ENCODE measurements around the gene GPR25.

The GPR25 gene

DNA sequence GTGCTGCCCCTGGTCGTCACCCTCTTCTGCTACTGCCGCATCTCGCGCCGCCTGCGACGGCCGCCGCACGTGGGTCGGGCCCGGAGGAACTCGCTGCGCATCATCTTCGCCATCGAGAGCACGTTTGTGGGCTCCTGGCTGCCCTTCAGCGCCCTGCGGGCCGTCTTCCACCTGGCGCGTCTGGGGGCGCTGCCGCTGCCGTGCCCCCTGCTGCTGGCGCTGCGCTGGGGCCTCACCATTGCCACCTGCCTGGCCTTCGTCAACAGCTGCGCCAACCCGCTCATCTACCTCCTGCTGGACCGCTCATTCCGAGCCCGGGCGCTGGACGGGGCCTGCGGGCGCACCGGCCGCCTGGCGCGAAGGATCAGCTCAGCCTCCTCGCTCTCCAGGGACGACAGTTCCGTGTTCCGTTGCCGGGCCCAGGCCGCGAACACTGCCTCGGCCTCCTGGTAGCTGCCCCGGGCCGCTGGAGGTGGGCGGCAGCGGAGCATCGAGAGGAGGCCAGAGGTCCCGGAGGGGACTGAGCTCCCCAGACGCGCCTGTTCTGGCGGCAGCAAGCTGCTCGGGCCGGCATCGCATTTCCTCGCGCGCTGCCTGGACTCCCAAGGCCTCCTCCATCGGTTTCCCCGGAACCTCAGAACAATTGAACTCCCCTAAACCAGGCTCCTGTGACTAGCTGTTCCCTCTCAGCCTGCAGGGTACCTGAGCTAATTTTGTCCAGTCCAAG lies 1.1 kb downstream of the GPR25 start:
- DNase-seq: no peak

DNA sequence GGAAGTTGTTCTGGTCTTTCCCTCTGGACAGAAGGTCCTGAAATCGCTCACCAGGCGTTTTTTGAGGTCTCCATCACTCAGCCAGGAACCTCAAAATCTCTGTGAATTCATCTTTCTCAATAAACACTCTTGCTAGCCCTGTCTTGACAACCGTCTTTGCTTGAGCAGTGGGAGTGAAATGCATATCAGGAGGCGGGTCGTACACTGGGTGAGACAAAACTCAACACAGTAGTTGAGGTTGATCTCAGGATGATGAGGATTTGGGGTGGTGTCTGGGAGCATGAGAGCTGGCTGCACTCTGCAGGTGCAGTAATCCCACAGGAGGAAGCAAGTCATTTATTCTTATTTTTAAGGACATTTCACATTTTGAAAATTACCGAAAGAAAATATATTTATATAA lies 1.9 kb downstream of the GPR25 start:
- DNase-seq: no peak

DNA sequence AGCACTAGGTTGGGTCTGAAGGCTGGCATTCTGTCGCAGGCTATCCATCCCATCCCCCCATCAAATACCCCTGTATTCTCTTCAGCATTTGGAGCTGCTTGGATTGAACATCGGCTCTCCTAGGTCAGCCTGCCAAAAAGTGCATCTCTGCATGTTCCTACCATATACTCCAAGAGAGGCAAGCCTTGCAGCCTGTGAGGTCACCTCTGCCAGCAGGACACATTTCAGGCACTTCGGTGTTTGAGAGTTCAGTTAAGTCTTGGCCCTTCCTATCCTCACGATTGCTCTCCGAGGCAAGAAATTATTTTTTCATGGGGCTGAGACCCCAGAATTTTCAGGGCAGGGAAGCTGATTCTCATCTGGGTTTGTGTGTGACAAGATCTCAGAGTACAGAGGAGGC lies 2.6 kb downstream of the GPR25 start:
- no peak for DNase-seq

DNA sequence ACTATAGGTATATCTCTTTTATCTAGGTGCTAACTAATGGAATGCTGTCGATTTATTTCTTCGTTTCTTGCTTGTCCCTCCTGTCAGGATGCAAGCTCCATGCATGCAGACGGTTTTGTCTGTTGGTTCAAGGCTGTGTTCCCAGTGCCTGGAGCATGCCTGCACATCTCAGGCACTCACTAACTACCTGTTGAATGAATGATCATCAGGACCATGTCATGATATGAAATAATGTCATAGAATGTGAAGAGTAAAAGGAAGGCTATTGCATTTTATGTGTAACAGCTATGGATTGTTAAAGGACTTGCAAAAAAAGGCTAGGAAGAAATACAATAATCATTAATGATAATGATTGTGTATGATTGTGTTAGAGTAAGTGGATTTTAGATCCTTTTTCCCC lies 4.2 kb downstream of the GPR25 start:
- DNase-seq: no peak

DNA sequence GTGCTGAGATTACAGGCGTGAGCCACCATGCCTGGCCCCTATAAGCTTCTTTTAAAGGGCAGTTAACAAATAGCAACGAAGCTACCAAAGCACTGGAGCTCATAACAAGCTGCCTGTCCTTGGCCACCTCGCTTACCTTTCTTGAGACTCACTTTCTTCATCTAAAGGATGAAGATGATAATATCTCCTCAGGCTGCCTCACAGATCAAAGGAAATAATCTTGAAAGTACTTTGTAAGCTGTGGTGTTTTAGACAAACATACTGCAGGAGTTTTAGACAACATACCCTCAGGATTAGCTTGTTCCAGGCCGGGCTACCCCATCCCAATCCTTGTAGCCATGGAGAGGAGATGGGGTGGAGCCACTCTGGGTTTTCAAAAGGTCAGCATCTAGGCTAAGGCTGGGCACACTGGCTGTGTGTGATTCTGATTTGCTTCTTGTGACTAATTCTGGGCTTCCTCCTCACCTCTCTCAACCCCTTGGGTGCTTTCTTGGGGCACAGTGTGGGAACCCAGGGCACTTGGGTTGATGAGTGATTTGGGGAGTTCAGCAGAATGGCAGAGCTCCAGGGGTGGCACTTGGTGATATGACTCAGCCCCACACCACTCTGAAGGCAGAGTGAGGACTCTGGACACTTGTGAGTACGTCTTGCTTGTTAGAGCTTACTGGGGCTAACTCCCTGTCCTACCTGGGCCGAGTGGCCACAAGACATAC lies 5.2 kb downstream of the GPR25 start:
- DNase-seq: no peak

DNA sequence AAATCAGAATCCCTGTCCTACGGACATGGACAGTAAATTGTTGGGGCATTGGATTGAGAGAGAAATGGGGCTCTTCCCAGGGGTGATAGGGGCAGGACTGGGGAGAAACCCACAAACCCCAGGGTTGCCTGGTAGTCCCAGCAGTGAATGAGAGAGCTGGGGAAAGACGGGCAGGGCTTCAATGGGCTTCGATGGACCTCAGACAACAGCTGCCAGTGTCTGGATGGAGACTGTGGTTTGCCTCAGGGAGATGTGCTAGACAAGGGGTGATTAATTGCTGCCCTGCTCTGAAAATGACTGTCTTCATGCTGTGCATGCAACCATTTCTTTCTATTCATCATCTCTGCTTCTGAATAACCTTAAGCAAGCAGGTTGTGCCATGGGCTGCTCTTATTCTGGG lies 7.4 kb downstream of the GPR25 start:
- DNase-seq: no peak

DNA sequence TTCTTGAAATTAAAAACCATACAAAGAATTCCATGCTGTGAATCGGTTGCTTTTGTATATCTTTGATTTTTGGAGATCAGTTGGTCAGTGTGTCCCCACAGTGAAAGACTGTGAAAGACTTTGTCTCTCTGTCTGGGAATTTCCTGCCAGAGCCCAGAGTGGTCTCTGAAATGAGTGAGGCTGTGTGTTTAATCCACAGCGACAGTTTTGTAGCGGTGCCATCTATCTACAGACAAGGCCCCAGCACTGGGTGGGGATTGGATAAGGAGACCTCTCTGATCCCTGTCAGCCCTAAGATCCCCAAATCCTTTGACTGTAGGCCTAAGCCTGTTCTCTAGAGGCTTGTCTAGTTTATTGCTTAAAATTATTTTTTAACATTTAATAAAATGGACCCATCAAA lies 10.3 kb downstream of the GPR25 start:
- DNase-seq: no peak

DNA sequence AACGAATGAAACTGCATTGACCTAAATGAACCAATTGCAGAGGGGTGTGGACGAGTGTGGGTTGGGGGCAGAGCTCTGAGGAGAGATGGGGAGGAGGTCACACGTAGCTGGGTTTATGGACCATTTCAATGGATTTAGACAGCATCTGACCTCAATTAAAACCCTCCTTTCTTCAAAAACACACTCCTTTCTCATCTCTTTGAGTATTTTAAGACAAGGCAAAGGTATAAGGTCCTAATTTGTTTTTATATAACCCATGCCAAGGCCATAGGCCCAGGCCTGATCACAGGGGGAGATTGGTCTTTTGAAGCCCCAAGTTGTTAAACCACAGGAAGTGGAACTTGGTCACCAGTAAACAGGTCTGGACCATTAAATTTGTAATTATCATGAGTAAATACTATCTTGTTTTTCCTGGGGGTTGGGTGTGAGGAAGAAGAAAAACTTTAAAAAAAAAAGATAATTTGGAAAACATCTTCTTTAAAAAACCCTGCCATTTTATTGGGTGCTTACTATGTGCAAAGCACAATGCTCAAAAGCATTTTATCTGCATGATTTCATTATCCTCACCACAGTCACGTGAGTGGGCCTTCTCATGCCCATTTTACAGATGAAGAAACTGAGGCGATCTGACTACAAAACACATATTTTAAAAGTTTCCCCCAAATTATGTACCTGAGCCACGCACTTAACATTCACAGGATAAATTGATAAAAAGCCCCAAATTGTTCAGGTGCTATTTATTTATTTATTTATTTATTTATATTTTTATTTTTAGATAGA lies 13.0 kb downstream of the GPR25 start:
- DNase-seq: no peak

DNA sequence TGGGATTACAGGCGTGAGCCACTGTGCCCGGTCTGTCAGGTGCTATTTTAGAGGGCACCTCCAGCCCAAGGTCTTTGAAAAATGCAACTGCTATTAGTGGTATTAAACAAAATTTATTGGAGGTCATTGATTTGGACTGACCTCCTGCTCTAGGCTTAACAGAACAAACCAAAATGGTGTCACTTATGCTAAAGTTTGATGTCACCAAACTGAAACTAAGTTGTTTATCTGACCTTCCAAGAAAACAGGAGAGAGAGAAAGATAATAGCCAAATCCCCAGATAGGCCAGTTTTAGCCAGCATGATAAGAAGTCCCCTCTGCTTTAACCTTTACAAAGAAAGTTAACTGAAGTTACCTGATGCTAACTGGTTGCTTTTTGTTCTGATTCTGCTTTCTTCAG lies 13.8 kb downstream of the GPR25 start:
- no peak for DNase-seq

DNA sequence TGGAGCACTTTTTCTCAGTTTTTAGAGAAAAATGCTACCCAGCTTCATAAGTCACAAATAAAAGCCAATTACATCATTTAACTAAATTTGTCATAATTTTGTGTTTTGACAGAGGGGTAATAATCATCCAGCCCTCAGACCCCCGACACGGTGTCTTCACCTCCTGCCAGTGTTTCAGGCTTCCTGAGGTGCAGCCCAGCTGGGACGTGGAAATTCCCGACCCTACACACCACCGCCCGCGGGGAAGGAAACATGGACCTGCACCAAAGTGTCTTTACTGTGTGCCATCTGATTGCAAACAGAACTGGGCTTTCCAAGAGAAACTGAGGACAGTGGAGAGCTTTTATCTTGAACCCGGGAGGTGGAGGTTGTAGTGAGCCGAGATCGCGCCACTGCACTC lies 14.3 kb downstream of the GPR25 start:
- DNase-seq: no peak

DNA sequence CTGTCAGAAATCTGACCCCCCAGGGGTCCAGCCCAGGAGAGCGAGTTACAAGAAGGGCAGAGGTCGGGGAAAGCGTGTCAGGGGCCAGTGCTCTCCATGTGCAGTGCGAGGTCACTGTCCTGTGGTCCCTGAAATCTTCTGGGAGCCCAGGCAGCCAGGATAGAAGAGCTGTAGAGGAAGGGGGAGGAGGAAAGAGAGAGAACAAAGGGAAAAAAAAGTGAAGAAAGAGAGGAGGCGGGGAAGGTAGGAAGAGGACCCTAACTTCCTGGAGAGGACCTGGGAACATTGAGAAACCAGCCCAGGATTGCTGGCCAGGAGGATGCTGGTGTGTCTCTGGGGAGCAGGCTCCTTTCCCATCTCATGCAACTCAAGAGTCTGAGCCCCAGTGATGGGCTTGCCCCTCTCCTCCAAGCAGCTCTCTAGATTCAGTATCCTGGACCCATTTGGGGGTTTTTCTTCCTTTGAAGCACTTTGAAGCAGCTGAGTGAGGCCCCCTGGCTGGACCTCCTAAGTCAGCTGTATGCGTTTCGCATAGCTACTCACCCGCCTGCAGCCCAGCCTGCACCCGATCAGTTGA lies 15.1 kb downstream of the GPR25 start:
- DNase-seq: no peak

DNA sequence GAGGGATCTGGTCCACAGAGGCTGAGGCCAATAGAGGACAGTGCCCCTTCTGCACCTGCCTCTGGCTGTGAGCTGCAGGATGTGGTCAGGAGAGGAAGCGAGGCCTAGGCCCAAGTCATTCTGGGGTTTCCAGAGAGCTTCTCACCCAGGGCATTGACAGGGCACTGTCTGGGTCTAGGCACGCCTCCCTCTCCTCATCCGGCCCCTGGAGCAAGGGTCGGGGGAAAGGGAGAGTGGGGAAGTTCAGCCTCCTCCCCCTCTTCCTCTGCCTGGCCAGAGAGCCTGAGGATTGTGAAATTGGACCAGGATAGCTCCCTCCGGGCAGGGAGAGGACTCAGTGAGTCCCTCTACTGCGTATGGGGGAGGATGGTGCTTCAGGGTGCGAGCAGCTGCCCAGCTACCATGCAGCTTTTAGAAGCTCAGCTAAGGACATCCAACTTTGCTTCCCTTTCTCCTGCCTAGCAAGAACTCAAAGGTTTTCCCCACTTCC lies 15.6 kb downstream of the GPR25 start:
- no peak for DNase-seq

DNA sequence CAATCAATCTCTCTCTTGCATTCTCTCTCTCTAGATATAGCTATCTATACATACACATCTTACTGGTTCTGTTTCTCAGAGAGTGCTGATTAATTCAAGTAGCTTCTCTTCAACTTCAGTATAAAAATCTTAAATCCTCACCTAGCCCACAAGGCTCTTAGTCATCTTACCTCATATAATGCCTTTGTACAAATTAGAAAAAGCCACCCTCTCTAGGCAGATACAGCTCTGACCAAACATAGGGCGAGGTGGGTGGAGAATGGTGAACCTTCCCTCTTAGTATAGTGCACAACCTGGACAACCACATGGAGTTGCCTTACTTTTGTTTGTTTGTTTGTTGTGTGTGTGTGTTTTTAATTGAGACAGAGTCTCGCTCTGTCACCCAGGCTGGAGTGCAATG lies 16.8 kb downstream of the GPR25 start:
- no peak for DNase-seq

DNA sequence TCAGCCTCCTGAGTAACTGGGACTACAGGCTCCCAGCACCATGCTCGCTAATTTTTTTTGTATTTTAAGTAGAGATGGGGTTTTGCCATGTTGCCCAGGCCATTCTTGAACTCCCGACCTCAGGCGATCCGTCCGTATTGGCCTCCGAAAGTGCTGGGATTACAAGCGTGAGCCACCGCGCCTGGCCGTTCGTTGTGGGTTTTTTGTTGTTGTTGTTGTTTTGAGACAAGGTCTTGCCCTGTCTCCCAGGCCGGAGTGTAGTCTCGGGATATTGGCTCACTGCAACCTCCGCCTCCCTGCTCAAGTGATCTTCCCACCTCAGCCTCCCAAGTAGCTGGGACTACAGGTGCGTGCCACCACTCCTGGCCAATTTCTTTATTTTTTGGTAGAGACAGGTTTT lies 17.2 kb downstream of the GPR25 start:
- DNase-seq: no peak

DNA sequence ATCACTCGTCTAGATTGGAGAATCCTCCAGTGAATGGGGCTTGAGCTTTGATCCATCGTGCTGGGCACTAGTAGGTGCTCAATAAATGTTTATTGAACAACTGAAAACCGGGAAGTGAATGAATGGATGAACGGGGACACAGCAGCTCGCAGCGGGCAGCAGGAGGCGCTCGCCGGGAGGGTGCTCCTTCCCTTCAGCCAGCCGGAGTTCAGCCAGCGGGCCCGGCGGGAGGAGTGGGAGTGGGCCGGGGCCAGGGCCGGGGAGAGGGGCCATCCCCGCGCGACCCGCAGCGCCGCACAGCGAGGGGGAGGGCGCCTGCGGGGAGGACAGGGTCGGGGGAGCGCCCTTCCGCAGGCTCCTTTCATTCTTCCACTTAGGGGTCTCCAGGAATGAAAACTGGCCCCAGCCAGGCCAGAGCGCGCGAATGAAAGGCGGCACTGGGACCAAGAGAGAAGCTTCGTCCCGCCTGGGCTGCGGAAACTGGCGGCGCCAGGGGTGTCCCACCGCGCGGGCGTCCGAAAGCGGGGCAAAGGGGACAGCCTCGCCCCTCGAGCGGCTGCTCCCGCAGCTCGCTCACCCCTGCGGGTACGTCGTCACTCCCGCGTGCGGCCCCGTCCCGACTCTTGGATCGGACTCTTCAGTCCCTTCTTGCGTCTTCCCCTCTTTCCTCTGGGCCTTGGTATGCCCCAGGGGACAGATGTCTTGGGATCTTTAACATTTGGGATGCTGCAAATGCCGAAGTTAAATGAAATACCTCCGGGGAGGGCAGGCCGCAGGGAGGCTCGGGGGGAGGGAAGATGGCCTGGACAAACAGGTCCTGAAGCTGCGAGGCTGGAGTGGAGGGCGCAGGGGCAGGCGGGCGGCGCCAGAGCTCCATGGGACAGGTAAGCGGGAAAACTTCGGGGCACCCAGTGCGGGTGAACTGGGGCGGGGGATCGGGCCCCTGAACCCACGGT lies 18.3 kb downstream of the GPR25 start:
- no peak for DNase-seq

DNA sequence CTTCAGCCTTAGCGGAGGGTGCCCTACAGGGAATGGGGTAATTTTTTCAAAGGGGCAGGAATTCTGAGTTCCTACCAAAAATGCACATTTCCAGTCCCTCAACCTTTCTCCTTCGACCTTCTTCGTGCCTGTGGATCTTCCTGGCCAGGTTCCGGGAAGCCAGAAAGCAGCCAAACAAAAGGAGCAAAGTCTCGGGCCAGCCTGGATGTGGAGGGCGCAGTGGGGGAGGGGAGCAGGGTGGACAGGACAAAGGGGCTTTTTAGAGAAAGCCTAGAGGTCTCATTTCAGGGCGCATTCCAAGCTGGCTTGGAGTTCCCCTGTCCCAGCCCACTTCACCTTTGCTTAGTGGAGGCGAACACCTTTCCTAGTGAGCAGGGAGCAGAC lies 19.0 kb downstream of the GPR25 start:
- no peak for DNase-seq

DNA sequence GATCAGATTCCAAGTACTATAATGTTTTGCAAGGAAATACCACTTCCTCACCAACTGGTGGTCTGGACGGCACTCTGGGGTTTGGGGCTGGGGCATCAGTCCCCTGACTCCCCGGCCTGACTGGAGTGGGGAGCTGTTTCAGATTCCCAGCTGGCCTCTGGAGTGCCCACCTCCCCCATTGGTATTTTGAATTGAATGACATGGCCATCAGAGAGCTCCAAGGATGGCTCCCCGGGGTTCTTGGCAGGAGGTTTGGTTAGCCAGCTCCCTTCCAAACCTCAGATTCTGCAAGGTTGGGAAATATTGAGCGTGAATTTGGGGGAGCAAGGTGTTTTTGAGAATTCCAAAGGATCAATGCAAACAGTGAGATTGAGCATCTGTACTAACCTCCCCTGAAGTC lies 19.8 kb downstream of the GPR25 start:
- no peak for DNase-seq

DNA sequence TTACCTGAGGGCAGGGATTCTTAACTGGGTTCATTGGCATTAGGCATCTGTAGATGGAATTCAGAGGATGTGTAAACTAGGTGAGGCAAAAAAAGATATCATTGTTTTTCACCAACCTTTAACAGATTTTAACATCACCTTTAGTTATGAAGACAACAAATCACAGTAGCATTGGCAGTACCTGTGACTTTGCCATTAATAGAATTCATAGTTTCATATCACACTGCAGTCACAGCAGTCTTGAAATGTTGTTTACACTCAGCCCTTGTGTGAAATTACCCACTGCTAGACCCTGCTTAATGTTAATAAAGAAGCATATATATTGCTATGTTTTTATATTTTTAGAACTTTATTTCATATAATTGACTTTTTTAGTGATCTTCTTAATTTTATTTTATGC lies 20.2 kb downstream of the GPR25 start:
- DNase-seq: no peak

DNA sequence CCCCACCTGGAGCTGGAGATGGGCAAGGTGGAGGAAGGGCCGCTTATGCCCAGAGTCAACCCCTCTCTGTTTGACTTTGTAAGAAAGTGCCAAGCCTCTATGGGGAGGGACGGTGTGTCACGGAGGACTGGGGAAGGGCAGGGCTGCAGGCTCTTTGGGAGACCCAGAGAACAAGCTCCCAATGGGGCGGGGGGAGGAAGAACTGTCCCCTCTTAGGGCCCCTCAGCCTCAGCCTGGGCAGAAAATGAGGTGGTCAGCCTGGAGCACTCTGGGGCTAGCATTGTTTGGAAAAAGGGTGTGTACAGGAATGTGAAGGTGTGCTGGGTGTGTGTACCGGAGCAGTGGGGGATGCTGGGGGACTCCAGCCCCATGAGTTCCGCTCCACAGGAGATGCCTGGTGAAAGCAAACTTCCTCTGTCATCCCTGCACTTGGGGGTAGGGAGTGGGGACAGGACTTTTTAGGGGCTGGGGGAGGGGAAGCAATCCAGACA lies 20.7 kb downstream of the GPR25 start:
- no peak for DNase-seq

DNA sequence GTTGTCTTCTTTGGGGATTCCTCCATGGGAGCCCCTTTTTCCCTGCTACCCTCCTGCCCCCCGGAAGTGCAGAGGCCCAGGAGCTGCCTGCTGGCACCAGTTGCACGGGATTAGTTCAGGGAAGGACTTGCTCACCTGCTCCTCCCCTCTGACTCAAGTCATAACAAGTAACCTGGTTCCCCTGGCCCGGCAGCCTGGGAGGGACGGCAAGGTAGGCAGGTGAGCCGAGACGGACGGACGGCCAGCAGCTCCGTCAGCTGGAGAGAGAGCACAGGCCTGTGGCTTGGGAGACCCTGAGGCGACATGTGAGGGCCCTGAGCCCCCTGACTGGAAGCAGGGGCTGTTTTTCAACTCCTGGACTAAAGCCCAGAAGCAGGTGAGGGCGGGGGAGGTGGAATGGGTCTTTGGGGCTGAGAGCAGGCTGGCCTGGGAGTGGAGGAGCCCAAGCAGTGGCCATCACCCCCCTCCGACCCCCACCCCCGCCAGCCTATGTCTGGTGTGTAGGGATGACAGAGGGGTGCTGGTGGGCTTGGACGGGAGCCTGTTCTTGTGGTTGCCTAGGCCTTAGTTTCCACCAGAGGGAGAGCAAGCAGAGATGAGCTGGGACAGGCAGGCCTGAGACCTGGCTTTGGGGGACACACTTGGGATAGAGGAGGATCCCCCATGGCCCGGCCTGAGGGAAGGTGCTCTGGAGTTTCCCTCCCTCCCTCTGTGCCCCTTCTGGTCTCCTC lies 22.1 kb downstream of the GPR25 start, which contains the start of gene INAVA:
TSS of gene INAVA (plus strand) at position 189 of the 731 bp plus-strand sequence. CDS start 3,501 bp downstream, outside the sequence.
- no peak for DNase-seq

DNA sequence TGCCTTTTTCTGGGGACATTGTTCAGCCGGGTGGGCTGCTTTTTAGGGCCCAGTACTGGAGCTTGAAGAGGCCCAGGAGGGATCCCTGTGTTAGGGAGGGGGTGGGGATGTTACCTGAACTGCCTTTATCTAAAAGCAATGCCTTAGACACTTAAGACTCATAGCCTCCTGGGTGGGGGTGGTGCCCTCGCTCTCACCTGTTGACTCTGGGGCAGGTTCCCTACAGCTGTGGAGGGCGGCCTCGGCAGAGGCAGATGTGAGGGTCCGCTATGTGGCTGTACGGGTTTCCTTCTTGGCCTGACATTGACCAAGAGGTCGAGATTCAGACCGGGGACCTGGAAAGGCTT lies 22.6 kb downstream of the GPR25 start:
- DNase-seq: no peak

All from NCI-H2107 (cell line).